Measurements from ENCODE around the gene LRP1.

LRP1 gene

GRCh38 chr12:57177354-57177753, 49.1 kb downstream of the LRP1 start:
- DNase-seq, result no peak

DNA sequence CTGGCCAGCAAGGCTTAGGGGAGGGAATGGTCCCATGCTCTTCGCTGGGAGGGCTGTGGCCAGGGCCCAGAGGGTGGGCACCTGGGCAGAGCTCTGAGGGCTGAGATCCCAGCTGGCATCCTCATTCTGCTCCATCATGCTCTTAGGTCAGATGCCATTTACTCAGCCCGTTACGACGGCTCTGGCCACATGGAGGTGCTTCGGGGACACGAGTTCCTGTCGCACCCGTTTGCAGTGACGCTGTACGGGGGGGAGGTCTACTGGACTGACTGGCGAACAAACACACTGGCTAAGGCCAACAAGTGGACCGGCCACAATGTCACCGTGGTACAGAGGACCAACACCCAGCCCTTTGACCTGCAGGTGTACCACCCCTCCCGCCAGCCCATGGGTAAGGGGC, 49.9 kb downstream of the LRP1 start:
- DNase-seq, result no peak

DNA sequence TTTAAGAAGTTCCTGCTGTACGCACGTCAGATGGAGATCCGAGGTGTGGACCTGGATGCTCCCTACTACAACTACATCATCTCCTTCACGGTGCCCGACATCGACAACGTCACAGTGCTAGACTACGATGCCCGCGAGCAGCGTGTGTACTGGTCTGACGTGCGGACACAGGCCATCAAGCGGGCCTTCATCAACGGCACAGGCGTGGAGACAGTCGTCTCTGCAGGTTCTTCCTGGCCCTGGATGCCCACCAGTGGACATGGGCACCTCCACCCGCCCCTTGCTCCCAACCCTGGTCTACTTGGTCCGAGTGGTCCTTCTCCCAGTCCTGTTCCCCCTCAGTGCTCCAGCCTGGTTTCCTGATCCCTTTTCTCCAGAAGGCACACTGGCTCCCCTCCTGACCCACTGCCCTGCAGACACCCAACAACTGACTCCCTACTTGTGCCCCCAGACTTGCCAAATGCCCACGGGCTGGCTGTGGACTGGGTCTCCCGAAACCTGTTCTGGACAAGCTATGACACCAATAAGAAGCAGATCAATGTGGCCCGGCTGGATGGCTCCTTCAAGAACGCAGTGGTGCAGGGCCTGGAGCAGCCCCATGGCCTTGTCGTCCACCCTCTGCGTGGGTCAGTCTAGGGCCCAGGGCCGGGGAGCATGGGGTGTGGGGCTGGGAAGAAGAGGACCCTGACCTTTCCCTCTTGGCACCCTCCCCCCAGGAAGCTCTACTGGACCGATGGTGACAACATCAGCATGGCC, 51.2 kb downstream of the LRP1 start:
- DNase-seq, result no peak

- no peak for DNase-seq
These were observed 52.2 kb downstream of the LRP1 start for GRCh38 chr12:57180321-57180989.

GRCh38 chr12:57181072-57181471, 52.8 kb downstream of the LRP1 start:
- no peak for DNase-seq

DNA sequence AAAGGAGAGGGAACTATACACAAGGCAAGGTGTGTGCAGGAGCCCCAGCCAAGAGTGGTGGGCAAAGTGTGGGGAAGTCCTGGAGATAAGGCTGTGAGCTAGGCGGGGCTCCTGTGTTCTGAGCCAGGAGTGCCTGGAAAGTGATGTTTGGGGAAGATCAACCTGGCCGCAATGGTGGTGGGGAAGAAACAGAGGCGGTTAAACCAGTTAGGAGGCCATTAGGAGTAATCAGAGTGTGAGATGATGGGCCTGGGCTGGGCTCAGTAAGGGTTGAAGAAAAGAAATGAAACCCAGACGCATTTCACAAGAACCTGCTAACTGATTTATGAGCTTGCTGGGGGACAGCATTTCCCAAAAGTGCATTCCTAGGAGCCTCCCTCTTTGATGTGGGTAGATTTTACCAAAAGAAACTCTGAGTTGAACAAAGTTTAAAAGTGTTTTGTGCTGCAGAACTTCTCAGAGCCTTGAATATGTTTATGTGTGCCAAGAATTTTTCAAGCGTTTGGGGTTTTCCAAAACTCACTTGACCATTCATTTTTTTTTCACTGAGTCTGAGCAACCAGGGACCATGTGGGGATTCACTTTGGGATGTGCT, 53.4 kb downstream of the LRP1 start:
- no peak for DNase-seq

DNA sequence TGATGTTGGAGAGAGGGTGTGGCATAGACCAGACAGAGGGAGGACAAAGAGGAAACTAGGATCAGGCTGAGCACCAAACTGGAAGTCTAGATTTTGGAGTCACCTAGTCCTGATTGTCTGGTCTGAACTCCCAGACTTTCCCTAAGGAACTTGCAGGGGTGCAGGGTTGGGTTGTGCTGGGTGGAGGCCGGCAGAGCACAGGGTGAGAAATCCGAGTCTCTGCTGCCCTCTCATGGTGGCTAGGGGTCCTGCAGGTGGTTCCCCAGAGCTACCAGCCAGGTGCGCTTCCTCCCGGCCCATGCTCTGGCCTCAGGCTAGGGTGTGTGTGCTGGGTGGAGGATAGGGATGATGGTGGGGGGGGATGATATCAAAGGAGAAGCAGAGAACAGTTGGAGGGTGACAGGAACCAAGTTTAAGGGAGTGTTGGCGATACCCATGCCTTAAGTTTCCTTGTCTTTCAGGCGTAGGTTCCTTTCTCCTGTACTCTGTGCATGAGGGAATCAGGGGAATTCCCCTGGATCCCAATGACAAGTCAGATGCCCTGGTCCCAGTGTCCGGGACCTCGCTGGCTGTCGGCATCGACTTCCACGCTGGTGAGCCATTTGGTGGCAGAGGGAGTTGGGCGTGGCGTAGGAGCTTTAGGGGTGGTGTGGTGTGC, 54.8 kb downstream of the LRP1 start:
- peak; percentile 67 for DNase-seq

- no peak for DNase-seq
These were observed 55.8 kb downstream of the LRP1 start for GRCh38 chr12:57183939-57184725.

- no peak for DNase-seq
These were observed 57.1 kb downstream of the LRP1 start for GRCh38 chr12:57185403-57185802.

DNA sequence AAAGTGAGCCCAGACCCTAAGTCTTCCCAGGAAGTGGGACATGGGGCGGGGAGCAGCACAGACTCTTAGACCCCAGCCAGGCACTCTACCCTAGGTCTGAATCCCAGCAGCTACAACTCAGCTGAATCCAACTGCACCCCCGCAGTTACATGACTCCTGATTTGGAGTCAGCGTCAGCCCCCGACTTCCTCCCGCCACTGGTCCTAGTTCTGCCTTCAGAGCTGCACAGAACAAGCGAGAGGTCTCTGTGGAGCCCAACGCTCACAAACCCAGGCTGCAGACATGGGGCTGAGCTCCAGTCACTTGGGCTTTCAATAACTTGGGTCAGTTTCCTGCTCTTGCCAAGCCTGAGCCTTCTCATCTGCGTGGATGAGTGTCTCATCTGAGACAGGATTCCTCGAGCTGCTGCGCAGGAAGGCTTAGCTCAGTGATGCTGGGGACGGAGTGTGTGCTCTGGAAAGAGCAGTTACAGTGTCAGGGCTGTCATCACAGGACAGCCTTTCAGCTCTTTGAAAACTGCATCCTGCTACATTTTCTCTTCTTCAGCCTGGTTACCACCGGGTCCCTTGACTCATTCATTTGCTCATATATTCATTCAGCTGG, 57.7 kb downstream of the LRP1 start:
- no peak for DNase-seq

DNA sequence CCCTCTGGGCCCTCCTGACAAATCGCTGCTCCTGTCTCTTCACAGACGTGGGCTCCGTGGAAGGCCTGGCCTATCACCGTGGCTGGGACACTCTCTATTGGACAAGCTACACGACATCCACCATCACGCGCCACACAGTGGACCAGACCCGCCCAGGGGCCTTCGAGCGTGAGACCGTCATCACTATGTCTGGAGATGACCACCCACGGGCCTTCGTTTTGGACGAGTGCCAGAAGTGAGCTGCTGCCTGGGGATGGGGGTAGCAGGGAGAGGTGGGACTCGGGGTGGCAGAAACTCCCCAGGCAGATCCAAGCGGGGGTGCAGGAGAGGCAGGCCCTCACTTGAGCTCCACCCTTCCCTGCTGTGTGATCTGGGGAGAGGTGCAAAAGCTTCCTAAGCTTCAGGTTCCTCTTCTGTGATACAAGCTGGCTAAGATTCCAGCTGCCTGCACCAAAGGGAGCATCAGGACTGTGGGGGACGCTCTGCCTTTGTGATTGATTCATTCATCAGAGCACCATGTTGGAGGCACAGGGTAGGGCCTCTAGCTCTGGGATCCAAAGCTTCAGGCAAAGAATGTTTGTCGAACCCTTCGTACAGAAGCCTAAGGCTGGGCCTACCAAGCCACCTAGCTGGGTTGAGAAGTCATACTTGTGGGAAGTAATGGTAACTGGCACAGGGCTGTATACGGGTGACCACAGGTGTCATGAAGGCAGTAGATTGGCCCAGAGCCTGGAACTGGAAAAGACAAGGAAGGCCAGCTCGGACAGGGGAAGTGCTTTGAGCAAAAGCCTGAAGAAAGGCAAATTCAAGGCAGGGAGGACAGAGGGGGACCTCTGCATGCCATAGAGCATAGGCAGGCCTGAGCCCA, 59.2 kb downstream of the LRP1 start:
- DNase-seq, result no peak

- no peak for DNase-seq
These were observed 59.8 kb downstream of the LRP1 start for GRCh38 chr12:57188090-57188425.

DNA sequence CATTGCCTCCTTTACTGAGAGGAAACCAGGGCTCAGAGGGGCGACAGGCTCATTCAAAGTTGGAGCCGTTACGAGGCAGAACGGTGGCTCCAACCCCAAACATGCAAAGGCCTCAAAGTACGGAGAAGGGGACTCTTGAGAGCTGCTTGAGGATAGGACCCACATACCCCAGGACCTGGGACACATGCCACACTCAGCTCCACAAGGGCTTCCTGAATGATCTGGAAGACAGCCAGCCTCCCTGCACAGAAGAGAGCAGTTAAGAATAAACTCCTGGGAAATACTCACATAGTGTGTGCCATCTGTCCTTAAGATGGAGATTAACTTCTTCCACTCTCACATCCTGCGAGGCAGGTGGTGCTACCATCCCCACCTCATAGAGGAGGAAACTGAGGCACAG, 61.8 kb downstream of the LRP1 start:
- DNase-seq, result no peak

GRCh38 chr12:57190821-57191220, 62.5 kb downstream of the LRP1 start:
- no peak for DNase-seq

DNA sequence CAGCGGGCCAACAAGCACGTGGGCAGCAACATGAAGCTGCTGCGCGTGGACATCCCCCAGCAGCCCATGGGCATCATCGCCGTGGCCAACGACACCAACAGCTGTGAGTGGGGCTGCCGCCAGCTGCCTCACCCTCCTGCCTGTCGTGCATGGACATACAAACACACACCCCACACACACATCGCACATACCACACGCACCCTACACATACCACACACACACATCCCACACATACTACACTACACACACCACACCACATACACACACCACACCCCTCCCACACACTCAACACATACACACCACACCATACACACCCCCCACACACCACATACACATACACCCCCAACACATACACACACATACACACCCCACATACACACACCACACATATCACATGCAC, 63.1 kb downstream of the LRP1 start:
- DNase-seq, result no peak

GRCh38 chr12:57192920-57193319, 64.6 kb downstream of the LRP1 start:
- no peak for DNase-seq

- DNase-seq, result no peak
These were observed 65.5 kb downstream of the LRP1 start for GRCh38 chr12:57193706-57194245.

GRCh38 chr12:57194253-57194652, 66.0 kb downstream of the LRP1 start:
- no peak for DNase-seq

GRCh38 chr12:57195186-57195585, 66.9 kb downstream of the LRP1 start:
- DNase-seq, result no peak

DNA sequence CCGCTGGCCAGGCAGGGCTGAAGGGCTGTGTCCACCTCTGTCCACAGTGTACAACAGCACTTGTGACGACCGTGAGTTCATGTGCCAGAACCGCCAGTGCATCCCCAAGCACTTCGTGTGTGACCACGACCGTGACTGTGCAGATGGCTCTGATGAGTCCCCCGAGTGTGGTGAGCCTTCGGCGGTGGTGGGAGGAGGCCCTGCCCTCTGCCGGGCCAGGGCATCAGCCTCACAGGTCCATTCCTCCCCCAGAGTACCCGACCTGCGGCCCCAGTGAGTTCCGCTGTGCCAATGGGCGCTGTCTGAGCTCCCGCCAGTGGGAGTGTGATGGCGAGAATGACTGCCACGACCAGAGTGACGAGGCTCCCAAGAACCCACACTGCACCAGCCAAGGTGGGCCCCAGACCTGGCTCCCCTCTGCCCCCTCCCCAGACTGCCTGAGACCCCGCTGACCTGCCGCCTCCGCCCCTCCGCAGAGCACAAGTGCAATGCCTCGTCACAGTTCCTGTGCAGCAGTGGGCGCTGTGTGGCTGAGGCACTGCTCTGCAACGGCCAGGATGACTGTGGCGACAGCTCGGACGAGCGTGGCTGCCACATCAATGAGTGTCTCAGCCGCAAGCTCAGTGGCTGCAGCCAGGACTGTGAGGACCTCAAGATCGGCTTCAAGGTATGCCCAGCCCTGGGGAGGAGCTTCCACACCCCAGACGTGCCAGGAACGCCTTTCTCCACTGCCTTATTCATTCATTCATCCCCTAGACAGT, 67.5 kb downstream of the LRP1 start:
- DNase-seq, result no peak

All from effector CD4-positive, alpha-beta T cell (primary cell).